Ovary (tissue), 3 donors: ENCODE results near the gene STC2.

Source experiments
- EP300 ChIP-seq: sonication (generic); formaldehyde crosslinking; IDR thresholded peaks from one replicate; pipeline ENCODE4 v1.6.1; 2017; ENCODE audit warnings: antibody characterized with exemption
- TF ChIP-seq, protein P1 (sequence below), 3 donors: fragments of 450-650 bp in 2 of 3; fragments of 200-600 bp in 1 of 3; IDR thresholded peaks; one replicate each; pipeline versions ENCODE4 v1.5.1 to v1.8.0; 2016 to 2022; ENCODE audit warnings: antibody characterized with exemption in 3 of 3, mild to moderate bottlenecking in 1 of 3
- donor health status: DM: no; HTN: no; CAD: no.

DNA sequence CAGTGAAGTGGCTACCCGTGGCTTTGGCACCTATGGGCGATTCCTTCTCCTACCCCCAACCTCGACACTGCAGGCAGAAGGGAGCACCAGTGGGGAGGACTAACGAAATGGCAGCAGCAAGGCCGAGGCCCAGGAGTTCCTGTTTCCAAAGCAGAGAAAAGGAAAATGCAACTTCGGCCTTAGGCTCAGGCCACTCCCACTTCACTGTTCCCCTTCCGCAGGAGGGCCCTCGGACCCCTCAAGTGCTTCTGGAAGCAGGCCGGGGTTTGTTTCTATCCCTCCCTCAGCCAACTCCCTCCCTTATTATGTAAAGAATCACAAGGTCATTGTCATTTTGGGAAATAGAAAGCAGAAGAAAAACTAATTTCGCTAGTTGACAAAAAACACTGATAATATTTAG is 56.8 kb downstream of the STC2 start:
- TF ChIP-seq, protein P1, sequence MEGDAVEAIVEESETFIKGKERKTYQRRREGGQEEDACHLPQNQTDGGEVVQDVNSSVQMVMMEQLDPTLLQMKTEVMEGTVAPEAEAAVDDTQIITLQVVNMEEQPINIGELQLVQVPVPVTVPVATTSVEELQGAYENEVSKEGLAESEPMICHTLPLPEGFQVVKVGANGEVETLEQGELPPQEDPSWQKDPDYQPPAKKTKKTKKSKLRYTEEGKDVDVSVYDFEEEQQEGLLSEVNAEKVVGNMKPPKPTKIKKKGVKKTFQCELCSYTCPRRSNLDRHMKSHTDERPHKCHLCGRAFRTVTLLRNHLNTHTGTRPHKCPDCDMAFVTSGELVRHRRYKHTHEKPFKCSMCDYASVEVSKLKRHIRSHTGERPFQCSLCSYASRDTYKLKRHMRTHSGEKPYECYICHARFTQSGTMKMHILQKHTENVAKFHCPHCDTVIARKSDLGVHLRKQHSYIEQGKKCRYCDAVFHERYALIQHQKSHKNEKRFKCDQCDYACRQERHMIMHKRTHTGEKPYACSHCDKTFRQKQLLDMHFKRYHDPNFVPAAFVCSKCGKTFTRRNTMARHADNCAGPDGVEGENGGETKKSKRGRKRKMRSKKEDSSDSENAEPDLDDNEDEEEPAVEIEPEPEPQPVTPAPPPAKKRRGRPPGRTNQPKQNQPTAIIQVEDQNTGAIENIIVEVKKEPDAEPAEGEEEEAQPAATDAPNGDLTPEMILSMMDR (IDR thresholded peaks at IDR 0.05) = no peak
- TF ChIP-seq EP300 = no peak
